ENCODE results near the gene OR13G1. TPM values are rescaled to one million over a fixed set of nuclear protein-coding genes. Genes with fewer than 3 reads are reported as not detected.

Gene OR13G1
- total and polyA plus RNA-seq, 2 of the 13 experiments (the other 11 are each of a cell fraction or from before 2014, with no cell fraction given), result not detected

DNA sequence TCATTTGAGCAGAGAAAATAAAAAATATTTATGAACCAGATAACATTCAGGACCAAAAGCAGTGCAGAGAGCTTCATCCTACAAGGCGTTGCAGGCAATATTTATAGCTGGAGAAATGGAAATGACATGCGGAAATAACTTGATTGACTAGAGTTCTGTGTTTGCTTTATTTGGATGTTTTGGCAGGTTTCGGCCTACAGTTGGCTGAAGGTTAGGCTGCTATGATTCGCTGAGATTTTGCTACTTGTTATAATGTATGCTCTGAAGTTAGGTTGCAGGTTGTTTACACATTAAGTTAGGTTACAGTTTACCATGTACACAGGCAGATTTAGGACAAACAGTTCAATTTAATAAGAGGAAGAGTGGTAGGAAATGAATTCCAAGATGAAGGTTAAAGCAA is 632 bp upstream of the OR13G1 start:
- Histone ChIP-seq H3K27ac (ENCODE audit: extremely low read length, insufficient read depth, low read length) (no peak overlapping the region), H3K9me3 (ENCODE audit: low read length) (peaks cover 9% of the 10 kb centered on the region), H3K27me3 (ENCODE audit: control insufficient read depth in 1 of 2, insufficient read depth in 2 of 2, low read length in 2 of 2) (no peaks in the 10 kb centered on the region), H3K36me3 (replicated peaks in 1 of 2; ENCODE audit: control insufficient read depth in 1 of 2, insufficient read depth in 2 of 2, low read length in 2 of 2) (no peaks in the 10 kb centered on the region), H3K9ac (ENCODE audit: insufficient read depth, low read depth, low read length) (no peak overlapping the region), H4K20me1 (ENCODE audit: insufficient read depth, low read length) (no peaks in the 10 kb centered on the region), H3K4me2 (ENCODE audit: low read depth, low read length) (no peak overlapping the region), H3K4me1 (ENCODE audit: insufficient read depth, low read length) (no peaks in the 10 kb centered on the region), H2AFZ (ENCODE audit: low read length) (no peak overlapping the region), H3K4me3 (replicated peaks in 1 of 3; ENCODE audit: insufficient read depth in 1 of 3, low read depth in 2 of 3, low read length in 3 of 3) (no peak overlapping the region), H3K79me2 (ENCODE audit: insufficient read depth, low read length) (no peaks in the 10 kb centered on the region)
- CTCF ChIA-PET (ENCODE audit: low intra/inter-chr PET ratio, low total read pairs), result no interaction called here
- no TSS peak for BruUV-seq (replicated peaks)
- POLR2A ChIA-PET, result no interaction called here
- in situ Hi-C loops (cut with HindIII; ENCODE audit: extremely low pct_ligation_motif_present, low pct_unique_long_range_greater_than_20kb) (no loop called here), intact Hi-C loops (cut with micrococcal nuclease; ENCODE audit: unreplicated experiment) (no loop called here)
- no peak for TF ChIP-seq ETV6 (CRISPR knock-in tag; conservative IDR thresholded peaks at IDR 0.05)
- no peak for TF ChIP-seq ZBTB4 (CRISPR knock-in tag; IDR thresholded peaks at IDR 0.05; ENCODE audit: borderline replicate concordance)
- TF ChIP-seq ZNF207 (IDR thresholded peaks at IDR 0.05; ENCODE audit: borderline replicate concordance), result no peak
- TF ChIP-seq ZNF224 (CRISPR knock-in tag; IDR thresholded peaks at IDR 0.05), result no peak
- TF ChIP-seq GLI4 (CRISPR knock-in tag; IDR thresholded peaks at IDR 0.05; ENCODE audit: borderline replicate concordance), result no peak
- TF ChIP-seq ZNF850 (CRISPR knock-in tag; conservative IDR thresholded peaks at IDR 0.05), result no peak
- TF ChIP-seq MIER2 (CRISPR knock-in tag; IDR thresholded peaks at IDR 0.05), result no peak
- TF ChIP-seq SALL1 (CRISPR knock-in tag; IDR thresholded peaks at IDR 0.05), result no peak
- TF ChIP-seq ZNF737 (CRISPR knock-in tag; IDR thresholded peaks at IDR 0.05; ENCODE audit: borderline replicate concordance), result no peak
- TF ChIP-seq, protein P1, sequence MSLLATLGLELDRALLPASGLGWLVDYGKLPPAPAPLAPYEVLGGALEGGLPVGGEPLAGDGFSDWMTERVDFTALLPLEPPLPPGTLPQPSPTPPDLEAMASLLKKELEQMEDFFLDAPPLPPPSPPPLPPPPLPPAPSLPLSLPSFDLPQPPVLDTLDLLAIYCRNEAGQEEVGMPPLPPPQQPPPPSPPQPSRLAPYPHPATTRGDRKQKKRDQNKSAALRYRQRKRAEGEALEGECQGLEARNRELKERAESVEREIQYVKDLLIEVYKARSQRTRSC (CRISPR knock-in tag; IDR thresholded peaks at IDR 0.05; ENCODE audit: low read depth), result no peak
- no peak for TF ChIP-seq MTA3 (CRISPR knock-in tag; IDR thresholded peaks at IDR 0.05)
- TF ChIP-seq ZNF282 (IDR thresholded peaks at IDR 0.05; ENCODE audit: partially characterized antibody), result no peak
- TF ChIP-seq BORCS8-MEF2B (CRISPR knock-in tag; IDR thresholded peaks at IDR 0.05), result no peak
- 23% methylated on average over 4 of the region's 4 CpGs for WGBS (ENCODE audit: low lambda C conversion rate)
- FAIRE-seq (no peak), DNase-seq (ENCODE audit: low spot score) (no peak), ATAC-seq (no peak)

Data from HepG2 (cell line).